ENCODE measurements around the gene KDM4C.

The KDM4C gene

DNA sequence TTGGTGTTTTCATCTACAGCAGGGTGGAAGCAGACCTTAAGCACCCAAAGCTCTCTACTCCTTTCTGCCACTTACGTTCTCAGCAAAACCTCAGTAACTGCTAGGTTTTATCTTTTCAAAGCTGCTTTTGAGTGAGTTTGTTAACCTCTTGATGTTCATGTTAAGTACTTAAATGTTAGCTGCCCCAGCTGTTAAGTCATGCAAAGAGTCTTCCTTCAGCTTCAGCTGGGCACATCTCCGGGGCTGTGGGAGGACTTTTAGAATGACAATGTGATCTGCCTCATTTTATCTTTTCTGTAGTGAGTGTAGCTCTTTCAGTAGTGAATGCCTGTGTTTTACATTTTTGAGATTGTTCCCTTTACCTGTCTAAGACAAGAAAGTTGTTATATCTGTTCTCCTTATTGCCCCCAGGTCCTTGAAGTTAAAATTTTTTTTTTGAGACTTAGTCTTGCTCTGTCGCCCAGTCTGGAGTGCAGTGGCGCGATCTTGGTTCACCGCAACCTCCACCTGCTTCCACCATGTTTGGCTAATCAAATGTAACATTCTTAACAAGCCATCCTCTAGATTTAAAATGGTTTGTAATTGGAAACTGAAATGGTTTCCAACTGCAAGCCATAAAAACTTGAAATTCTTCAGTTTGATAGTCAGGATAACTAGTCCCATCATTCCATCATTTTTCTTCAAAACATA lies 19.6 kb downstream of the KDM4C start:
- H3K9me3 ChIP-seq = no peaks in the 10 kb centered on the region
- peaks cover 0 to 10% (median 0%) of the 10 kb centered on the region in 4 donors for H3K4me1 ChIP-seq
- H3K4me3 ChIP-seq = no peak overlapping the region
- no peaks in the 10 kb centered on the region for H3K27me3 ChIP-seq
- no peak overlapping the region for H3K27ac ChIP-seq
- intact Hi-C loops (cut with DNase I; ENCODE audit: low total_unique reads) = no loop called here
- TF ChIP-seq, protein P1, sequence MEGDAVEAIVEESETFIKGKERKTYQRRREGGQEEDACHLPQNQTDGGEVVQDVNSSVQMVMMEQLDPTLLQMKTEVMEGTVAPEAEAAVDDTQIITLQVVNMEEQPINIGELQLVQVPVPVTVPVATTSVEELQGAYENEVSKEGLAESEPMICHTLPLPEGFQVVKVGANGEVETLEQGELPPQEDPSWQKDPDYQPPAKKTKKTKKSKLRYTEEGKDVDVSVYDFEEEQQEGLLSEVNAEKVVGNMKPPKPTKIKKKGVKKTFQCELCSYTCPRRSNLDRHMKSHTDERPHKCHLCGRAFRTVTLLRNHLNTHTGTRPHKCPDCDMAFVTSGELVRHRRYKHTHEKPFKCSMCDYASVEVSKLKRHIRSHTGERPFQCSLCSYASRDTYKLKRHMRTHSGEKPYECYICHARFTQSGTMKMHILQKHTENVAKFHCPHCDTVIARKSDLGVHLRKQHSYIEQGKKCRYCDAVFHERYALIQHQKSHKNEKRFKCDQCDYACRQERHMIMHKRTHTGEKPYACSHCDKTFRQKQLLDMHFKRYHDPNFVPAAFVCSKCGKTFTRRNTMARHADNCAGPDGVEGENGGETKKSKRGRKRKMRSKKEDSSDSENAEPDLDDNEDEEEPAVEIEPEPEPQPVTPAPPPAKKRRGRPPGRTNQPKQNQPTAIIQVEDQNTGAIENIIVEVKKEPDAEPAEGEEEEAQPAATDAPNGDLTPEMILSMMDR (IDR thresholded peaks at IDR 0.05) = no peak
- no peak for DNase-seq
- H3K36me3 ChIP-seq = no peaks in the 10 kb centered on the region

DNA sequence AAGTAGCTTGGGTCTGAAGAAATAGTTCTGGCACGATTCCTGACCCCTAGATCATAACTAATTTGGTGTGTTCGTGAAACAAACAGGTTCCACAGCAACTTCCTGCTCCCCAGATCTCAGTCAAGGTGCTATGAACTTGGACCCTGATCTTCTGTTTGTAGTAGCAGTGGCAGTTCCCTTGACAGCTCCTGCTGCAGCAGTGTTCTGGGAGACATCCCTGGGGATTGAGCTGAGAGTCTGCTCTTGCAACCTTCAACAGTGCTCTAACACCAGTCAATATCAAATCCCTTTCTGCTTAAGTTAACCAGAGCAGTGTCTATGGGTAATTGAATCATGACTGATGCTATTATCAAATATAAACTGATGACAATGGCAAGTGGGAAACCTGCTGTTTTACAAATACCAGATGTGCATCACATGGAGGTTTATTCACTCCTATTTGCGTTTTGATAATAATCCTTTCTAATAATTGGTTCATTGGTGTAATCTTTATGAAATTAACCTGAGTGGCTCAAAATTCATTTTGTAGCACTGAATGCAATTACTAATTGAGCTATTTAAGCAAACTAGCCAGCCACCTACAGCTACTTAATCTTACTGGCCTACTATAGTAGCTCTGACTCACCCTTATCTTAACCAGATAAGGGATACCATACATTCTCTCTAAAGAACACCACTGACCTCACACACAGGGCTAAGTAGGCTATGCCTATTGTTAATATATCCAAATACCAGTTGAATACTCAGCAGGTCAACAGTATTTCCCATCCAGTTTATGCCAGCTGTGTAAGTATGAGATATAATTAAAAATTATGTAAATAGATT lies 21.9 kb downstream of the KDM4C start:
- no peak for DNase-seq
- Histone ChIP-seq H3K36me3 (no peaks in the 10 kb centered on the region), H3K4me1 (peaks cover 0 to 17% (median 0%) of the 10 kb centered on the region in 4 donors), H3K4me3 (no peak overlapping the region), H3K27ac (no peak overlapping the region), H3K9me3 (no peaks in the 10 kb centered on the region), H3K27me3 (no peaks in the 10 kb centered on the region)
- intact Hi-C loops (cut with DNase I; ENCODE audit: low total_unique reads) = no loop called here
- TF ChIP-seq, protein P1 (IDR thresholded peaks at IDR 0.05) = no peak

DNA sequence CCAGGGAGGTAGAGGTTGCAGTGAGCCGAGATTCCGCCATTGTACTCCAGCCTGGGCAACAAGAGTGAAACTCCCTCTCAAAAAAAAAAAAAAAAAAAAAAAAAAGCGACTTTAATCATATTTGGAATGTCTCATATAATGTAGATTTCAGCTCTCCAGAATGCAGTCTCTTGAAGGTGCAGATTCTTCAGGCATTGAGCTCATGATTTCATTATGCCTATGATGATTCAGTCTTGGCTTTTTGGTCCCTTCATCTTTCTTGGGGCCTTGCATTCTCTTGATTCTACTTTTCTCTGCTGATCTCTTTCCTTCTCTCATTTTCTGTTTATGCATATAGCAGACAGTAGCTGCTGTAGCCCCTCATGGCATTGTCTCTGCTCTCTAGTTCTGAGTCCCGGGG lies 22.9 kb downstream of the KDM4C start:
- H3K9me3 ChIP-seq = no peaks in the 10 kb centered on the region
- H3K4me1 ChIP-seq = peaks cover 0 to 18% (median 2%) of the 10 kb centered on the region in 4 donors
- no peaks in the 10 kb centered on the region for H3K36me3 ChIP-seq
- H3K27me3 ChIP-seq = no peaks in the 10 kb centered on the region
- intact Hi-C loops (cut with DNase I; ENCODE audit: low total_unique reads) = no loop called here
- H3K4me3 ChIP-seq = no peak overlapping the region
- TF ChIP-seq, protein P1 (IDR thresholded peaks at IDR 0.05) = no peak
- H3K27ac ChIP-seq = no peak overlapping the region
- no peak for DNase-seq

DNA sequence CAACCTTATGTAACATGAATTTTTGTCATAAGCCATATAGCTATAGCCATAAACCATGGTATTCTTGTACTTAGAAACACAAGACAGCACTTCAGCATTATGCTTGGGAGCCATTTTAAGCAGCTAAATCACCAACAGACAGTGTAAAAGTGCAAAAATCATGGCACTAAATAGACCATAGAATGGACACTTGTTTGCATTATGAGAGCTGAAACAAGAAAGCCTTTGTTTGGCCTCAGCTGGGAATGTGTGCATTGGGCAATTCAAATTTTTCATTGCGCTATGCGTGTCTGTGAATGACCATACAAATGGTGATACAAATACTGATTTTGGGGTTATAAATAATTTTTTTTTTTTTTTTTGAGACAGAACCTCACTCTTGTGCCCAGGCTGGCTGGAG lies 23.7 kb downstream of the KDM4C start:
- Histone ChIP-seq H3K36me3 (no peaks in the 10 kb centered on the region), H3K4me1 (peaks cover 0 to 20% (median 3%) of the 10 kb centered on the region in 4 donors), H3K4me3 (no peak overlapping the region), H3K27ac (no peak overlapping the region), H3K27me3 (no peaks in the 10 kb centered on the region), H3K9me3 (no peaks in the 10 kb centered on the region)
- TF ChIP-seq, protein P1 (IDR thresholded peaks at IDR 0.05) = no peak
- intact Hi-C loops (cut with DNase I; ENCODE audit: low total_unique reads) = no loop called here
- DNase-seq = no peak

DNA sequence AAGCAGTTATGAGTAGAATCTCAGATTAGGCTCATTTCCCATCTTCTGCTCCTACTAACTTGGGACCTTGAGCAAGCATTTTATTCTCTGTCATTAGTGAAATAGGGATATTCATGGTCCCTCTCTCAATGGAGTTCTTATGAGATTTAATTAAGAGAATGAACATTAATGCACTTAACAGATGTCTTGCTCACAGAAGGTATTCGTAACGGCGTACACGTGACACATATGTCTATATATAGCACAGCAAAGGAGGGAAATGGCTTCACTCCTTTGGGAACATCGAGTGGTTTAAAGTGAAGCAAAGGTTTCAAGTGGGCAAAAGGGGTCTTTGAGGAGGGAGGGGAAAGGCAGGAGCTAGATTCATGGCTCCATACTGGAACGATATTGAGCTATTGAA lies 24.6 kb downstream of the KDM4C start:
- no peaks in the 10 kb centered on the region for H3K36me3 ChIP-seq
- peaks cover 0 to 21% (median 4%) of the 10 kb centered on the region in 4 donors for H3K4me1 ChIP-seq
- no peak overlapping the region for H3K4me3 ChIP-seq
- no peaks in the 10 kb centered on the region for H3K27me3 ChIP-seq
- no peak for DNase-seq
- no peak overlapping the region for H3K27ac ChIP-seq
- TF ChIP-seq, protein P1 (IDR thresholded peaks at IDR 0.05) = no peak
- H3K9me3 ChIP-seq = no peaks in the 10 kb centered on the region
- intact Hi-C loops (cut with DNase I; ENCODE audit: low total_unique reads) = no loop called here
